Omental fat pad (tissue), 4 donors: ENCODE data around the gene INSC. TPM values are rescaled to one million over a fixed set of nuclear protein-coding genes. Genes with fewer than 3 reads are reported as not detected.

Experiments
- ATAC-seq: fragments of 150-250 bp; one replicate; pipeline ENCODE4 v1.9.1; 2016; ENCODE audit warnings: mild to moderate bottlenecking, moderate library complexity; ENCODE audit not compliant: low FRiP score
- DNase-seq: peaks from one replicate; pipeline ENCODE4 v3.0.0-alpha.2; 2019; ENCODE audit warnings: low spot score
- CTCF ChIP-seq, 3 donors: fragments of 450-650 bp; IDR thresholded peaks; one replicate each; pipeline ENCODE4 v1.5.1; 2016 to 2017; ENCODE audit warnings: antibody characterized with exemption in 3 of 3, mild to moderate bottlenecking in 3 of 3, moderate library complexity in 2 of 3
- total RNA-seq, 4 donors: library from RNA; depleted of rRNA; stranded (reverse); fragments of >200 nt; gene quantifications; one replicate each; pipeline ENCODE4 v1.1.0, GENCODE V29; 2016

Gene INSC
- total RNA-seq, 4 donors from 2014 or later = 3.0 TPM; not detected in 3

- no peak for TF ChIP-seq CTCF (IDR thresholded peaks at IDR 0.05)
- DNase-seq = no peak
- ATAC-seq = no peak
Measured at GRCh38 chr11:15109602-15110001, 5.1 kb upstream of the INSC start.

GRCh38 chr11:15111215-15111614 lies 3.5 kb upstream of the INSC start:
- DNase-seq (no peak), ATAC-seq (no peak)
- TF ChIP-seq CTCF (IDR thresholded peaks at IDR 0.05) = no peak

- TF ChIP-seq CTCF (IDR thresholded peaks at IDR 0.05) = no peak
- DNase-seq = no peak
Measured at GRCh38 chr11:15112131-15112541, 2.6 kb upstream of the INSC start.

GRCh38 chr11:15113381-15113780 lies 1.3 kb upstream of the INSC start:
- DNase-seq (no peak), ATAC-seq (no peak)
- no peak for TF ChIP-seq CTCF (IDR thresholded peaks at IDR 0.05)

More at GRCh38 chr11:15112131-15112541, 2.6 kb upstream of the INSC start:
- no peak for ATAC-seq

GRCh38 chr11:15115686-15116085 lies 963 bp downstream of the INSC start:
- ATAC-seq (no peak), DNase-seq (no peak)
- no peak for TF ChIP-seq CTCF (IDR thresholded peaks at IDR 0.05)

GRCh38 chr11:15117751-15118150 lies 3.0 kb downstream of the INSC start:
- DNase-seq (no peak), ATAC-seq (no peak)
- no peak for TF ChIP-seq CTCF (IDR thresholded peaks at IDR 0.05)

- no peak for ATAC-seq
- no peak for TF ChIP-seq CTCF (IDR thresholded peaks at IDR 0.05)
- DNase-seq = no peak
Measured at GRCh38 chr11:15118431-15118830, 3.7 kb downstream of the INSC start.
